ENCODE data around the gene CHMP5. TPM values are rescaled to one million over a fixed set of nuclear protein-coding genes. Genes with fewer than 3 reads are reported as not detected.
"Not testable (repeated sequence)": the region's sequence is repeated elsewhere in the genome, so short reads cannot be mapped to it uniquely, and the experiment has no call there.

CHMP5 gene
- polyA plus RNA-seq, 4 donors = 78.1 to 212 (median 134) TPM

DNA sequence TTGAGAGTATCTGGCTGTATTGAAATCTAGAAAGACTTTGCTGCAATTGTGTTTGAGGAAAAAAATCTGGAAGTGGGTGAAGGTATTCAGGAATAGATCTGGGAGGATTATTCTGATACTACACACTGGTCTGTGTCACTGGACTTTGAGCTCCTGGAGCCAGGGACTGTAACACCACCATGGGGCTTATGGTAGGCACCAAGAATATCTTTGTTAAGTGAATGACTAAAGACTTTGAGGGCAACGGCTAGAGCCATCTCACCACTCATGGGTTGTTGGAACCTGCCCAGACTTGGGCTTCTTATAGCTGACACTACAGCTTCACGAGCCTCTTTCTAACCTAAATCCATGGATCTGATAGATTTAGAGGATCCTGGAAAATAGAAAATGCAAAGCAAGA, 35.7 kb downstream of the CHMP5 start:
- DNase-seq (peak; percentile 30 to 34), FAIRE-seq (no peak)
- 47 to 76% (median 56%) methylated on average over 2 of the region's 2 CpGs for WGBS, 3 donors
- H3K36me3 ChIP-seq (ENCODE audit: control insufficient read depth in 3 of 3, insufficient read depth in 2 of 3, low read depth in 1 of 3, low read length in 3 of 3) = peaks cover 16 to 47% (median 29%) of the 10 kb centered on the region in 3 donors
- peaks cover 6 to 39% (median 15%) of the 10 kb centered on the region in 3 donors for H3K4me1 ChIP-seq (ENCODE audit: control insufficient read depth in 3 of 3, insufficient read depth in 2 of 3, low read depth in 1 of 3, low read length in 2 of 3)
- H3K27ac ChIP-seq (ENCODE audit: low read depth in 1 of 3, low read length in 2 of 3) = no peak overlapping the region
- no peak overlapping the region for H3K4me3 ChIP-seq (ENCODE audit: low read depth in 1 of 3, low read length in 3 of 3)
- no peaks in the 10 kb centered on the region for H3K9me3 ChIP-seq (ENCODE audit: control insufficient read depth in 2 of 2, insufficient read depth in 1 of 2, low read depth in 1 of 2, low read length in 1 of 2)
- H3K27me3 ChIP-seq (ENCODE audit: control insufficient read depth in 3 of 3, insufficient read depth in 3 of 3, low read length in 3 of 3) = no peaks in the 10 kb centered on the region

GRCh38 chr9:33304362-33304761, 39.5 kb downstream of the CHMP5 start:
- Histone ChIP-seq H3K36me3 (ENCODE audit: control insufficient read depth in 3 of 3, insufficient read depth in 2 of 3, low read depth in 1 of 3, low read length in 3 of 3) (peaks cover 21 to 51% (median 39%) of the 10 kb centered on the region in 3 donors), H3K4me1 (ENCODE audit: control insufficient read depth in 3 of 3, insufficient read depth in 2 of 3, low read depth in 1 of 3, low read length in 2 of 3) (peaks cover 0 to 8% (median 0%) of the 10 kb centered on the region in 3 donors), H3K27me3 (ENCODE audit: control insufficient read depth in 3 of 3, insufficient read depth in 3 of 3, low read length in 3 of 3) (no peaks in the 10 kb centered on the region), H3K9me3 (ENCODE audit: control insufficient read depth in 2 of 2, insufficient read depth in 1 of 2, low read depth in 1 of 2, low read length in 1 of 2) (no peaks in the 10 kb centered on the region), H3K4me3 (ENCODE audit: low read depth in 1 of 3, low read length in 3 of 3) (no peak overlapping the region), H3K27ac (ENCODE audit: low read depth in 1 of 3, low read length in 2 of 3) (no peak overlapping the region)
- DNase-seq (no peak), FAIRE-seq (no peak)
- 90 to 98% (median 91%) methylated on average over 1 of the region's 1 CpG for WGBS, 3 donors

GRCh38 chr9:33306037-33306436, 41.2 kb downstream of the CHMP5 start:
- WGBS, 3 donors = 83 to 90% (median 88%) methylated on average over 3 of the region's 3 CpGs
- no peaks in the 10 kb centered on the region for H3K9me3 ChIP-seq (ENCODE audit: control insufficient read depth in 2 of 2, insufficient read depth in 1 of 2, low read depth in 1 of 2, low read length in 1 of 2)
- H3K36me3 ChIP-seq (ENCODE audit: control insufficient read depth in 3 of 3, insufficient read depth in 2 of 3, low read depth in 1 of 3, low read length in 3 of 3) = peaks cover 21 to 48% (median 46%) of the 10 kb centered on the region in 3 donors
- H3K4me1 ChIP-seq (ENCODE audit: control insufficient read depth in 3 of 3, insufficient read depth in 2 of 3, low read depth in 1 of 3, low read length in 2 of 3) = peaks cover 0 to under 1% (median 0%) of the 10 kb centered on the region in 3 donors
- no peaks in the 10 kb centered on the region for H3K27me3 ChIP-seq (ENCODE audit: control insufficient read depth in 3 of 3, insufficient read depth in 3 of 3, low read length in 3 of 3)
- no peak overlapping the region for H3K4me3 ChIP-seq (ENCODE audit: low read depth in 1 of 3, low read length in 3 of 3)
- DNase-seq = no peak
- no peak overlapping the region for H3K27ac ChIP-seq (ENCODE audit: low read depth in 1 of 3, low read length in 2 of 3)
- no peak for FAIRE-seq

- DNase-seq = no peak
- no peak overlapping the region for H3K27ac ChIP-seq (ENCODE audit: low read depth in 1 of 3, low read length in 2 of 3)
- 63 to 93% (median 89%) methylated on average over 1 of the region's 1 CpG for WGBS, 3 donors
- no peak for FAIRE-seq
- H3K27me3 ChIP-seq (ENCODE audit: control insufficient read depth in 3 of 3, insufficient read depth in 3 of 3, low read length in 3 of 3) = no peaks in the 10 kb centered on the region
- H3K4me1 ChIP-seq (ENCODE audit: control insufficient read depth in 3 of 3, insufficient read depth in 2 of 3, low read depth in 1 of 3, low read length in 2 of 3) = no peaks in the 10 kb centered on the region
- peaks cover 19 to 52% (median 51%) of the 10 kb centered on the region in 3 donors for H3K36me3 ChIP-seq (ENCODE audit: control insufficient read depth in 3 of 3, insufficient read depth in 2 of 3, low read depth in 1 of 3, low read length in 3 of 3)
- no peaks in the 10 kb centered on the region for H3K9me3 ChIP-seq (ENCODE audit: control insufficient read depth in 2 of 2, insufficient read depth in 1 of 2, low read depth in 1 of 2, low read length in 1 of 2)
- no peak overlapping the region for H3K4me3 ChIP-seq (ENCODE audit: low read depth in 1 of 3, low read length in 3 of 3)
These were observed 42.2 kb downstream of the CHMP5 start for GRCh38 chr9:33307067-33307466.

- WGBS, 3 donors = 83 to 91% (median 87%) methylated on average over 1 of the region's 1 CpG
- peaks cover 20 to 56% (median 54%) of the 10 kb centered on the region in 3 donors for H3K36me3 ChIP-seq (ENCODE audit: control insufficient read depth in 3 of 3, insufficient read depth in 2 of 3, low read depth in 1 of 3, low read length in 3 of 3)
- no peaks in the 10 kb centered on the region for H3K27me3 ChIP-seq (ENCODE audit: control insufficient read depth in 3 of 3, insufficient read depth in 3 of 3, low read length in 3 of 3)
- no peak for FAIRE-seq
- H3K27ac ChIP-seq (ENCODE audit: low read depth in 1 of 3, low read length in 2 of 3) = no peak overlapping the region
- H3K4me3 ChIP-seq (ENCODE audit: low read depth in 1 of 3, low read length in 3 of 3) = no peak overlapping the region
- no peaks in the 10 kb centered on the region for H3K9me3 ChIP-seq (ENCODE audit: control insufficient read depth in 2 of 2, insufficient read depth in 1 of 2, low read depth in 1 of 2, low read length in 1 of 2)
- DNase-seq = no peak
- no peaks in the 10 kb centered on the region for H3K4me1 ChIP-seq (ENCODE audit: control insufficient read depth in 3 of 3, insufficient read depth in 2 of 3, low read depth in 1 of 3, low read length in 2 of 3)
These were observed 45.1 kb downstream of the CHMP5 start for GRCh38 chr9:33309903-33310302.

- WGBS, 3 donors = 47 to 65% (median 47%) methylated on average over 2 of the region's 2 CpGs
- no peak for FAIRE-seq
- H3K36me3 ChIP-seq (ENCODE audit: control insufficient read depth in 3 of 3, insufficient read depth in 2 of 3, low read depth in 1 of 3, low read length in 3 of 3) = peaks cover 16 to 62% (median 50%) of the 10 kb centered on the region in 3 donors
These were observed 45.9 kb downstream of the CHMP5 start for GRCh38 chr9:33310748-33311147.

DNA sequence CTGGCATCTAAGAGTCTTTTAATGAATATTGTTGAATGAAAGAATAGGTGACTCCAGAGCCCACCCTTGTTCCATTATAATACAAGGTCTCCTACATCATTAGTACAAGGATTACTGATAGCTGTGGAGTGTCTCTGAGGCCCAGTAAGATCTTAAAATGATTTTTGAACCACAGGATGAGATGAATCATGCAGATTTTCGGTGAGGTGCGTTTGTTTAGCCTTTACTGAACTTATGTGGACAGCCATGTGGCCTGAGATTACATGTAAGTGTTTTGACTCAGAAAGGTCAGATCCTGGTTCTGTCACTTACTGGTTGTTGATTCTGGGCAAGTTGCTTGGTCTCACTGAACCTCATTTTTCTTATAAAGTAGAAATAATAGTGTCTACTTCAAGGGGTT, 47.1 kb downstream of the CHMP5 start:
- no peak for DNase-seq
- Histone ChIP-seq H3K4me3 (ENCODE audit: low read depth in 1 of 3, low read length in 3 of 3) (no peak overlapping the region), H3K27ac (ENCODE audit: low read depth in 1 of 3, low read length in 2 of 3) (no peak overlapping the region), H3K27me3 (ENCODE audit: control insufficient read depth in 3 of 3, insufficient read depth in 3 of 3, low read length in 3 of 3) (no peaks in the 10 kb centered on the region), H3K4me1 (ENCODE audit: control insufficient read depth in 3 of 3, insufficient read depth in 2 of 3, low read depth in 1 of 3, low read length in 2 of 3) (no peaks in the 10 kb centered on the region), H3K36me3 (ENCODE audit: control insufficient read depth in 3 of 3, insufficient read depth in 2 of 3, low read depth in 1 of 3, low read length in 3 of 3) (peaks cover 18 to 60% (median 49%) of the 10 kb centered on the region in 3 donors), H3K9me3 (ENCODE audit: control insufficient read depth in 2 of 2, insufficient read depth in 1 of 2, low read depth in 1 of 2, low read length in 1 of 2) (no peaks in the 10 kb centered on the region)
- FAIRE-seq = no peak
- WGBS, 3 donors = 76 to 84% (median 81%) methylated on average over 2 of the region's 2 CpGs

More at GRCh38 chr9:33310748-33311147, 45.9 kb downstream of the CHMP5 start:
- Histone ChIP-seq H3K4me1 (ENCODE audit: control insufficient read depth in 3 of 3, insufficient read depth in 2 of 3, low read depth in 1 of 3, low read length in 2 of 3) (no peaks in the 10 kb centered on the region), H3K4me3 (ENCODE audit: low read depth in 1 of 3, low read length in 3 of 3) (no peak overlapping the region), H3K27me3 (ENCODE audit: control insufficient read depth in 3 of 3, insufficient read depth in 3 of 3, low read length in 3 of 3) (no peaks in the 10 kb centered on the region), H3K9me3 (ENCODE audit: control insufficient read depth in 2 of 2, insufficient read depth in 1 of 2, low read depth in 1 of 2, low read length in 1 of 2) (no peaks in the 10 kb centered on the region), H3K27ac (ENCODE audit: low read depth in 1 of 3, low read length in 2 of 3) (no peak overlapping the region)
- DNase-seq = no peak

GRCh38 chr9:33315371-33315770, 50.5 kb downstream of the CHMP5 start:
- Histone ChIP-seq H3K27ac (ENCODE audit: low read depth in 1 of 3, low read length in 2 of 3) (no peak overlapping the region), H3K9me3 (ENCODE audit: control insufficient read depth in 2 of 2, insufficient read depth in 1 of 2, low read depth in 1 of 2, low read length in 1 of 2) (no peaks in the 10 kb centered on the region), H3K36me3 (ENCODE audit: control insufficient read depth in 3 of 3, insufficient read depth in 2 of 3, low read depth in 1 of 3, low read length in 3 of 3) (peaks cover 14 to 65% (median 42%) of the 10 kb centered on the region in 3 donors), H3K4me3 (ENCODE audit: low read depth in 1 of 3, low read length in 3 of 3) (no peak overlapping the region), H3K4me1 (ENCODE audit: control insufficient read depth in 3 of 3, insufficient read depth in 2 of 3, low read depth in 1 of 3, low read length in 2 of 3) (no peaks in the 10 kb centered on the region), H3K27me3 (ENCODE audit: control insufficient read depth in 3 of 3, insufficient read depth in 3 of 3, low read length in 3 of 3) (no peaks in the 10 kb centered on the region)
- FAIRE-seq = no peak
- 87 to 88% (median 87%) methylated on average over 5 of the region's 5 CpGs for WGBS, 3 donors
- no peak for DNase-seq

DNA sequence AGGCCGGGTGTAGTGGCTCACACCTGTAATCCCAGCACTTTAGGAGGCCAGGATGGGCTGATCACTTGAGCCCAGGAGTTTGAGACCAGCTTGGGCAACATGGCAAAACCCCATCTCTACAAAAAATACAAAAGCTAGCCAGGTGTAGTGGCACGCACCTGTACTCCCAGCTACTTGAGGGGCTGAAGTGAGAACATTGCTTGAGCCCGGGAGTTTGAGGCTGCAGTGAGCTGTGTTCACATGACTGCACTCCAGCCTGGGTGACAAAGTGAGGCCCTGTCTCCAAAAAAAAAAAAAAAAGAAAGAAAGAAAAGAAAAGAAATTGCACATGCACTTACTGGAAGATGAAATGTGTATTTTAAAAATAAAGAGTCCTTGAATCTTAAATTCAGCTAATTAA, 52.3 kb downstream of the CHMP5 start:
- not testable (repeated sequence) for H3K4me3 ChIP-seq (ENCODE audit: low read depth in 1 of 3, low read length in 3 of 3); H3K27ac ChIP-seq (ENCODE audit: low read depth in 1 of 3, low read length in 2 of 3); DNase-seq; FAIRE-seq; H3K9me3 ChIP-seq (ENCODE audit: control insufficient read depth in 2 of 2, insufficient read depth in 1 of 2, low read depth in 1 of 2, low read length in 1 of 2); H3K4me1 ChIP-seq (ENCODE audit: control insufficient read depth in 3 of 3, insufficient read depth in 2 of 3, low read depth in 1 of 3, low read length in 2 of 3); H3K27me3 ChIP-seq (ENCODE audit: control insufficient read depth in 3 of 3, insufficient read depth in 3 of 3, low read length in 3 of 3)
- H3K36me3 ChIP-seq (ENCODE audit: control insufficient read depth in 3 of 3, insufficient read depth in 2 of 3, low read depth in 1 of 3, low read length in 3 of 3) = peaks cover 27 to 64% (median 35%) of the 10 kb centered on the region in 3 donors
- WGBS, 3 donors = 94 to 96% (median 96%) methylated on average over 3 of the region's 3 CpGs

All from small intestine (tissue), 7 donors.